ENCODE measurements around the gene CCDC102A.

CCDC102A gene

DNA sequence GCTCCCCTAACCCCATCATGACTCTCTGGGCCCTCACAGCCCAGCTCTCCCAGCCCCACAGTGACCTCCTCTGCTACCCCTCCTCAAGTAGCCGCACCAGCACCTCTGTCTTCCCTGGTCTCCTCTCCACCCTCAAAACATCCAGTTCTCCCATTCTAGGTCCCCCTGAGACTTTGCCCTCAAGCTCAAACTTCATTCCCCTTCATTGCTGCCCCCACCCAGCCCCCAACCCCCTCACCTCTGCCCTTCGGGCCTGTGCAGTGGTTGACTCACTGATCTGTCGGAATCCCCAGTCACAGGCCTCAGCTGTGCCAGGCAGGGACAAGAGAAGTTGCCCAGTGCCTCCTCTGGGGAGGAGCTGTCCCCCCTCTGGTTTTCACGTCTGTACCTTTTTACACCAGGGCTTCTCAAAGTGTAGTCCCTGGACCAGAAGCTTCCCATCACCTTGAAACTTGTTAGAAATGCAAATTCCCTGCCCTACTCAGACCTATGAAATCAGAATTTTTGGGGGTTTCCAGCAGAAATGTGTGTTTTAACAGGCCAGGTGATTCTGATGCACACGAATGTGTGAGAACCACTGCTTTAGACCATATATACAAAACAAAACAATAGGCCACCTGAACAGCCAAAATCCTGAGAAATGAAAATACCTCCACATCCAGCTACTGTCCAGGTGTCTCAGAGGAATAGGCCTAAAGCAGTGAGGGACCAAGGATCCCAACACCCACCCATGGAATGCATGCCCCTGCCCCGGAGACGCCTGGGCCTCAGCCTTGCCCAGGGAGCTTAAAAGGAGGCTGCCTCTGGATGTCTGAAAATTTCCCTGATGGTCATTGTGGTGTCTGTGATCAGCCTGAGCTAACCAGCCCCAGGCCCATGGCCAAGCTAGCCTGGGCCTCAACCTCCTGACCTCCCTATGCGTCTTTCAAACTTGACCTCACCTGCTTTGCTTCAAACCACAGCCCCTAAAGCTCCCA is 49.2 kb downstream of the CCDC102A start:
- Mint-ChIP-seq H3K27me3 (peaks cover 19% of the 10 kb centered on the region), H3K36me3 (no peaks in the 10 kb centered on the region), H3K4me1 (peaks cover 29% of the 10 kb centered on the region), H3K9me3 (no peaks in the 10 kb centered on the region), H3K27ac (peak overlapping the region; percentile 87), H3K4me3 (peak overlapping the region; percentile 80)
- ATAC-seq = no peak

DNA sequence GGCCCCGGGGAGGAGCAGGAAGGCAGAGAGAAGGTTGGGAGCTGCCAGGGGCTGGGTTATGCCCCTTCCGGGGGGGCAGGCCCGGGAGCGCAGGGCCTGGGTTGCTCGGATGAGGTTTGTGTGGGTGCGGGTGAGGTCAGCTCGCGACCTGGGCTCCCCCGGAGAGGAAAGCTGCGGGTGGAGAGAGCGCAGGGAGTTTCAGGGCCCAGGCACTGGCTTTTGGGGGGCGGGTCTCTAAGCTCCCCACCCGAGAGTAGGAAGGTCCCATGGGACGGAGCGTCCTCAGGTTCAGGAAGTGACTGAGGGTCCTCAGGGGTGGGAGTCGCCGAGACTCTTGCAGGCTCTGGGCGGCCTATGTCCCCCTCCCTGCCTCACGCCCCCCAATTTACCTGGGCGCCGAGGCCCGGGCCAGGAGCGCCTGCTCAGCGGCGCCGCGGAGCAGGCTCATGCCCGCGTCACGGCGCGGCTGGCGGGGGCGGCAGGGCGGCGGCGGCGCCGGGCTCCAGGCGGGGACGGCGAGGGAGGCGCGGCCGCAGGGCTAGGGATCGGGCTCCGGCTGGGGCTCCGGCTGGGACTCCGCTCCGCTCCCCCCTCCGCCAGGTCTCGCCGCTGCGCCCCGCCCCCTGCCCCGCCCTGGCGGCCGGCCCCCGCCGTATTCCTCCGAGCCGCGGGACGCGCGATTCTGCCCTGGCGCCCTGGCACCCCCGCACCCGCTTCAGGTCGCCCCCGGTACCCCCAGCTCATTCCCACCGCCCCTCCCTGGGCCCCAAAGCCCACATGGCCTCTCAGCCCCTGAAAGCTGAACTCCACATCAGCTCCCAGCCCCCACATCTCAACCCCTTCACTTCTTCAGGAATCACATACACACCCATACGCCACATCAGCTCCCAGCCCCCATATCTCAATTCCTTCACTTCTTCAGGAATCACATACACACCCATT is 50.2 kb downstream of the CCDC102A start, which contains the start of gene DOK4:
TSS of gene DOK4 (minus strand) at position 578 of the 942 bp plus-strand sequence. CDS start 6,986 bp downstream, outside the sequence.
- Mint-ChIP-seq H3K27me3 (peaks cover 28% of the 10 kb centered on the region), H3K4me3 (peak within 1 kb of the TSS; percentile 88), H3K27ac (peak within 1 kb of the TSS; percentile 87), H3K9me3 (no peaks in the 10 kb centered on the region), H3K4me1 (peaks cover 29% of the 10 kb centered on the region), H3K36me3 (no peaks in the 10 kb centered on the region)
- ATAC-seq = peak; percentile 94

DNA sequence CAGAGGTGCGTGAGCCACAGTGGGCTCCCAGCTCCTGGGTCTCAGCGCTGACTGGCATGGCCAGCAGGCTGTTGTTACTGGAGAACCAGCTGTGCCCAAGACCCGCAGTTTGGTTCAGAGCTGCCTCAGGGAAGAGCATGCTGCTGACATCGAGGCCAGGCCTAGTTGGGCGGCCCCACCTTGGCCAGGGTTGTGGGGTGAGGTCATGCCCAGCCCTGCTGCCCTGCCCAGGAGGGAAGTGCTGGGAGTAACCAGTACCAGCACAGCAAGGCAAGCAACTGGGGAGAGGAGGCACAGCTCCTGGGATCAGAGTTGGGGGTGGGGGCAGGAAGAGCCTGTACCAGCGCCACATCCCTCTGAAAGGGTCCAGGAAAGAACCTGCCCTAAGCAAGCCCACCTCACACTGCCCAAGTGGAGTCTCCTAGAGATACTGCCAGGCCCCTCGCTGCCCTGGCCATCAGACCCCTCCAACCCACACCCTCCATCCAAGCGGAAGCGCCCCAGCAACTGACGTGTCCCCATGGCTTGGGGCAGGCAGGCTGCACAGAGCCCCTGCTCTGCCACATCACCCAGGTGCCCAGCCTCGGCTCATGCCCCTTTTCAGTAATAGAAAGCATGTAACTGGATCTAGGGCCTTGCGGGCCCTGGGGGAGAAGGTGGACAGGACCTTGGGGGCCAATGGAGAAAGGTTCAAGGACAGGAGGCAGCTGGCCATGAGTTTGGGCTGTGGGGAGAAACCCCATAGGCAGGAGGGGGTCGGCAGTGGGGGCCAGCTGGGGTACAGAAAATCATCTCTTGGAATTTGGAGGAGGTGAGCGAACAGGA is 51.1 kb downstream of the CCDC102A start:
- no peaks in the 10 kb centered on the region for H3K9me3 Mint-ChIP-seq
- H3K27ac Mint-ChIP-seq = peak overlapping the region; percentile 87
- peaks cover 37% of the 10 kb centered on the region for H3K27me3 Mint-ChIP-seq
- H3K4me3 Mint-ChIP-seq = peak overlapping the region; percentile 88
- H3K4me1 Mint-ChIP-seq = peaks cover 31% of the 10 kb centered on the region
- no peak for ATAC-seq
- H3K36me3 Mint-ChIP-seq = no peaks in the 10 kb centered on the region

DNA sequence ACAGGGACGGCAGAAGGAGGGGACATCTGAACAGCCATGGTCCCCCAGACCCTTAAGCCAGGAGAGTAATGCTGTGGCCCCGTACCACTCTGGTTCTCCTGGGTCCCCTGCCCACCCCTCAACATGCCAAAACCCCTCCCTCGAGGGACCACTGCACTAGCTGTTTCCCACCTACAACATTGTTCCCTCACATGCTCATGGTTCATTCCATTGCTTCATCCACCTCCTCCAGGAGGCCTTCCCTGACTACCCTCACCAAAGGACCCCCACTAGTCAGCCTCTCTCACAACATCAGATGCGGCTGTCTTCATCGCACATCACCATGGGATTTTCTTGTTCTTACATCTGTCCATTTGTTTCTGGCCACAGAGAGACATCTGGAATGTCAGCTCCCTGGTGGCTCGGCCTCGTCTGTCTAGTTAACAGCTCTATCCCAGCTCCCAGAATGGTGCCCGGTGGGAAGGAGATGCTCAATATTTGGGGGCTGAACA is 51.8 kb downstream of the CCDC102A start:
- Mint-ChIP-seq H3K4me3 (no peak overlapping the region), H3K27me3 (peaks cover 40% of the 10 kb centered on the region), H3K36me3 (no peaks in the 10 kb centered on the region), H3K9me3 (no peaks in the 10 kb centered on the region), H3K4me1 (peaks cover 37% of the 10 kb centered on the region), H3K27ac (no peak overlapping the region)
- ATAC-seq = no peak

- no peak for ATAC-seq
- H3K4me1 Mint-ChIP-seq = peaks cover 44% of the 10 kb centered on the region
- no peak overlapping the region for H3K27ac Mint-ChIP-seq
- no peaks in the 10 kb centered on the region for H3K9me3 Mint-ChIP-seq
- H3K4me3 Mint-ChIP-seq = no peak overlapping the region
- no peaks in the 10 kb centered on the region for H3K36me3 Mint-ChIP-seq
- H3K27me3 Mint-ChIP-seq = peaks cover 40% of the 10 kb centered on the region
Observed at GRCh38 chr16:57483725-57484514, 52.5 kb downstream of the CCDC102A start.

DNA sequence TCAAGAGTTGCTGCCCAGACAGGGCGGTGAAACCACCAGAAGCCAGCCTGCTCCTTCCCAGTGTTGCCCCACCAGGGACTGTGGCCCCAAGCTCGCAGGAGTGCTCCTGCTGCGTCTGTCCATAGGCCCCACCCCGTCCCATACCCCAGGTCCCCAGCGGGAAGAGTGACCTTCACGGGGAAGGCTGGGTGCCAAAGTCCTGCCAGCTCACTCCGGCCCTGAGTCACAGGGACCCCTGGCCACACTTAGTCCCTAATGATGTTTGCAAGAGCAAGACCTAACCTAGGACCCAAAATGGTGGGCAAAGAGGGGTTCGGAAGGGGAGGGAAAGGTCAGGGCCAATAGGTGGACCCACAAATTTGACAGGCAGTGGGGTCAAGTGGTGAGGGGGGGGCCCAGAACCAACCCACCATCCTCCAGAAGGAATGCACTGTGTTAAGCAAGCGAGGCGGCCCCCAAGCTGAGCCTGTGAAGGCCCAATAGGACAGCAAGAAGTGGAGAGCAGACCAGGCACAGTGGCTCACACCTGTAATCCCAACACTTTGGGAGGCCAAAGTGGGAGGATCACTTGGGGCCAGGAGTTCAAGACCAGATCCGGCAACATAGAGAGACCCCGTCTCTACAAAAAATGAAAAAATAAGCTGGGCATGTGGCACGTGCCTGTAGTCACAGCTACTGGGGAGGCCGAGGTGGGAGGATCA is 53.4 kb downstream of the CCDC102A start:
- Mint-ChIP-seq H3K4me3 (no peak overlapping the region), H3K27ac (no peak overlapping the region), H3K9me3 (no peaks in the 10 kb centered on the region), H3K36me3 (no peaks in the 10 kb centered on the region), H3K4me1 (peaks cover 53% of the 10 kb centered on the region), H3K27me3 (peaks cover 40% of the 10 kb centered on the region)
- ATAC-seq = no peak

- H3K9me3 Mint-ChIP-seq = no peaks in the 10 kb centered on the region
- no peak overlapping the region for H3K4me3 Mint-ChIP-seq
- peaks cover 48% of the 10 kb centered on the region for H3K4me1 Mint-ChIP-seq
- ATAC-seq = no peak
- no peak overlapping the region for H3K27ac Mint-ChIP-seq
- peaks cover 40% of the 10 kb centered on the region for H3K27me3 Mint-ChIP-seq
- no peaks in the 10 kb centered on the region for H3K36me3 Mint-ChIP-seq
Observed at GRCh38 chr16:57481421-57481820, 55.0 kb downstream of the CCDC102A start.

GRCh38 chr16:57480754-57481230 is 55.6 kb downstream of the CCDC102A start:
- peaks cover 39% of the 10 kb centered on the region for H3K27me3 Mint-ChIP-seq
- peaks cover 50% of the 10 kb centered on the region for H3K4me1 Mint-ChIP-seq
- H3K4me3 Mint-ChIP-seq = no peak overlapping the region
- no peak overlapping the region for H3K27ac Mint-ChIP-seq
- no peak for ATAC-seq
- no peaks in the 10 kb centered on the region for H3K9me3 Mint-ChIP-seq
- H3K36me3 Mint-ChIP-seq = no peaks in the 10 kb centered on the region

GRCh38 chr16:57479976-57480753 is 56.2 kb downstream of the CCDC102A start:
- no peak overlapping the region for H3K4me3 Mint-ChIP-seq
- H3K9me3 Mint-ChIP-seq = no peaks in the 10 kb centered on the region
- H3K27me3 Mint-ChIP-seq = peaks cover 33% of the 10 kb centered on the region
- peaks cover 50% of the 10 kb centered on the region for H3K4me1 Mint-ChIP-seq
- H3K27ac Mint-ChIP-seq = peak overlapping the region; percentile 24
- no peaks in the 10 kb centered on the region for H3K36me3 Mint-ChIP-seq
- ATAC-seq = no peak

DNA sequence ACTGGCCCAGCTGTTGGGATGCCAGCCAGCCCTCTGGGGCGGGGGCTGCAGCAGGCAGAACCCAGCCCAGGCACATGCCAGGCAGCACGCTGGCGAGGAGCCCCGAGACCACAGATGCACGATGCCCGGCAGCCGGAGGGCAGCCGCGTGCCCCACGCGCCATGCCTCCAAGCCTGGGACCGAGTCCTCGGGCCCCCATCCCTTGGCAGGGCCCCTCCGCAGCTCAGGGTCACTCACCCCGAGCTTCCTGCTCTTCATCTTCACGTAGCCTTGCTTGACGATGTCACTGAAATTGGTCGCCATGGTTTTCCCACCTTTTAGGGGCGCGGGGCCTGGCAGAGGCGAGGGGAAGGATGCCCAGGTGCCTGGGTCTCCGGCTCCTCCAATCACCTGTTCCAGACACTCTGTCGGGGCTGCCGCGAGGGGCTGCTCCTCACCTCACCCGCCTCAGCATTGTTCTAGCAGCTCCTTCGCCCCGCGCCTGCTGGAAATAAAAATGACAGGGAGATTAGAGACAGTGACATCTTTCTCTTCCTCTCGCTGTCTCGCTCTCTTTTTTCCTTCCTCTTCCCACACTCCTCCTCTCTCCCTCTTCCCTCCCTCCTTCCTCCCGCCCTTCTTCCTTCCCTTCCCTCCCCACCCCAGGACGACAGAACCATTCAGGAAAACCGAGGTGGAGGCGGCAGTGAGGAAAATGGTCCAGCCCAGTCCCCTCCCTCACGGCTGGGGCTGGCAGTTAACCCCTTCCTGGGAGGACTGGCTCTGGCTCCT is 57.0 kb downstream of the CCDC102A start:
- Mint-ChIP-seq H3K27me3 (peaks cover 29% of the 10 kb centered on the region), H3K9me3 (no peaks in the 10 kb centered on the region), H3K4me1 (peaks cover 50% of the 10 kb centered on the region), H3K36me3 (no peaks in the 10 kb centered on the region), H3K4me3 (peak overlapping the region; percentile 57), H3K27ac (peak overlapping the region; percentile 24)
- no peak for ATAC-seq

GRCh38 chr16:57478396-57479204 is 57.8 kb downstream of the CCDC102A start:
- Mint-ChIP-seq H3K27me3 (peaks cover 29% of the 10 kb centered on the region), H3K9me3 (no peaks in the 10 kb centered on the region), H3K4me3 (peak overlapping the region; percentile 75), H3K36me3 (no peaks in the 10 kb centered on the region), H3K27ac (peak overlapping the region; percentile 24), H3K4me1 (peaks cover 50% of the 10 kb centered on the region)
- ATAC-seq = peak; percentile 65

All from stimulated activated memory B cell treated with anti-CD40 and anti-IgM and Interleukin-4, amounts not matched to agents 10 μg/mL and 1 μg/mL and 100 μg/mL, for 72 hours (primary cell).